Measurements from ENCODE around the gene LRRK1. TPM values are rescaled to one million over a fixed set of nuclear protein-coding genes. Genes with fewer than 3 reads are reported as not detected.

The LRRK1 gene
- total and polyA plus RNA-seq, 2 of the 13 experiments (the other 11 are each of a cell fraction or from before 2014, with no cell fraction given) = 0.13 to 1.2 TPM

GRCh38 chr15:100887211-100887913 is 31.8 kb upstream of the LRRK1 start:
- no peaks in the 10 kb centered on the region for H3K9me3 ChIP-seq (ENCODE audit: low read length)
- no peak for FAIRE-seq
- no peaks in the 10 kb centered on the region for H3K79me2 ChIP-seq (ENCODE audit: insufficient read depth, low read length)
- TF ChIP-seq ZFP90 (CRISPR knock-in tag; IDR thresholded peaks at IDR 0.05; ENCODE audit: borderline replicate concordance) = no peak
- peak; percentile 69 for TF ChIP-seq CREB1 (IDR thresholded peaks at IDR 0.05)
- TF ChIP-seq CREB1 (CRISPR knock-in tag; IDR thresholded peaks at IDR 0.05) = no peak
- no peak overlapping the region for H3K4me3 ChIP-seq (replicated peaks in 1 of 3; ENCODE audit: insufficient read depth in 1 of 3, low read depth in 2 of 3, low read length in 3 of 3)
- H3K4me2 ChIP-seq (ENCODE audit: low read depth, low read length) = no peak overlapping the region
- in situ Hi-C loops (cut with HindIII; ENCODE audit: extremely low pct_ligation_motif_present, low pct_unique_long_range_greater_than_20kb) = no loop called here
- no peaks in the 10 kb centered on the region for H4K20me1 ChIP-seq (ENCODE audit: insufficient read depth, low read length)
- no peak overlapping the region for H2AFZ ChIP-seq (ENCODE audit: low read length)
- H3K9ac ChIP-seq (ENCODE audit: insufficient read depth, low read depth, low read length) = no peak overlapping the region
- intact Hi-C loops (cut with micrococcal nuclease; ENCODE audit: unreplicated experiment) = no loop called here
- peaks cover 8 to 92% of the 10 kb centered on the region in 2 experiments; a peak in 4 of 5 replicates for H3K27me3 ChIP-seq (ENCODE audit: control insufficient read depth in 1 of 2, insufficient read depth in 2 of 2, low read length in 2 of 2)
- no peaks in the 10 kb centered on the region for H3K4me1 ChIP-seq (ENCODE audit: insufficient read depth, low read length)
- ATAC-seq = no peak
- no TSS peak for BruUV-seq (replicated peaks)
- WGBS (ENCODE audit: low lambda C conversion rate) = 19% methylated on average over 16 of the region's 22 CpGs
- POLR2A ChIA-PET = no interaction called here
- H3K27ac ChIP-seq (ENCODE audit: extremely low read length, insufficient read depth, low read length) = no peak overlapping the region
- H3K36me3 ChIP-seq (replicated peaks in 1 of 2; ENCODE audit: control insufficient read depth in 1 of 2, insufficient read depth in 2 of 2, low read length in 2 of 2) = no peaks in the 10 kb centered on the region
- no peak for DNase-seq (ENCODE audit: low spot score)
- CTCF ChIA-PET (ENCODE audit: low intra/inter-chr PET ratio, low total read pairs) = no interaction called here

- H3K4me1 ChIP-seq (ENCODE audit: insufficient read depth, low read length) = no peaks in the 10 kb centered on the region
- no peak for TF ChIP-seq ZBTB2 (CRISPR knock-in tag; IDR thresholded peaks at IDR 0.05; ENCODE audit: low read depth)
- TF ChIP-seq AGO2 (optimal IDR thresholded peaks at IDR 0.05; ENCODE audit: low read depth, low read length) = no peak
- no peak for TF ChIP-seq REXO4 (CRISPR knock-in tag; IDR thresholded peaks at IDR 0.05; ENCODE audit: borderline replicate concordance)
- no peak for TF ChIP-seq KDM6A (CRISPR knock-in tag; IDR thresholded peaks at IDR 0.05; ENCODE audit: low read depth)
- TF ChIP-seq PBX2 (CRISPR knock-in tag; IDR thresholded peaks at IDR 0.05) = no peak
- no peak for TF ChIP-seq ZNF280D (CRISPR knock-in tag; IDR thresholded peaks at IDR 0.05)
- no peak for TF ChIP-seq SMYD3 (CRISPR knock-in tag; IDR thresholded peaks at IDR 0.05)
- TF ChIP-seq U2AF1 (optimal IDR thresholded peaks at IDR 0.05; ENCODE audit: low read depth, low read length) = no peak
- no peak for TF ChIP-seq CHD4 (IDR thresholded peaks at IDR 0.05; ENCODE audit: borderline replicate concordance, low read length)
Measured at GRCh38 chr15:100889385-100890050, 29.6 kb upstream of the LRRK1 start.

More at GRCh38 chr15:100889385-100890050, 29.6 kb upstream of the LRRK1 start:
- Histone ChIP-seq H2AFZ (ENCODE audit: low read length) (no peak overlapping the region), H3K4me2 (ENCODE audit: low read depth, low read length) (no peak overlapping the region), H3K79me2 (ENCODE audit: insufficient read depth, low read length) (no peaks in the 10 kb centered on the region), H4K20me1 (ENCODE audit: insufficient read depth, low read length) (no peaks in the 10 kb centered on the region), H3K9me3 (ENCODE audit: low read length) (no peaks in the 10 kb centered on the region), H3K27ac (ENCODE audit: extremely low read length, insufficient read depth, low read length) (no peak overlapping the region), H3K4me3 (replicated peaks in 1 of 3; ENCODE audit: insufficient read depth in 1 of 3, low read depth in 2 of 3, low read length in 3 of 3) (no peak overlapping the region), H3K27me3 (ENCODE audit: control insufficient read depth in 1 of 2, insufficient read depth in 2 of 2, low read length in 2 of 2) (peaks cover 12 to 96% of the 10 kb centered on the region in 2 experiments; a peak in 4 of 5 replicates), H3K9ac (ENCODE audit: insufficient read depth, low read depth, low read length) (no peak overlapping the region), H3K36me3 (replicated peaks in 1 of 2; ENCODE audit: control insufficient read depth in 1 of 2, insufficient read depth in 2 of 2, low read length in 2 of 2) (no peaks in the 10 kb centered on the region)
- ChIA-PET POLR2A (no interaction called here), CTCF (ENCODE audit: low intra/inter-chr PET ratio, low total read pairs) (no interaction called here)
- no peak for ATAC-seq
- BruUV-seq (replicated peaks) = no TSS peak
- no peak for DNase-seq (ENCODE audit: low spot score)
- in situ Hi-C loops (cut with HindIII; ENCODE audit: extremely low pct_ligation_motif_present, low pct_unique_long_range_greater_than_20kb) (no loop called here), intact Hi-C loops (cut with micrococcal nuclease; ENCODE audit: unreplicated experiment) (no loop called here)
- WGBS (ENCODE audit: low lambda C conversion rate) = 0% methylated on average over 12 of the region's 20 CpGs
- no peak for FAIRE-seq
